SK-N-SH (cell line): ENCODE measurements around the gene DGKI. TPM values are rescaled to one million over a fixed set of nuclear protein-coding genes. Genes with fewer than 3 reads are reported as not detected.

Source experiments
- CTCF ChIA-PET: fragments of 300-600, 350-600 bp; formaldehyde crosslinking; extraction: SDS; loops from one replicate; lab custom pipeline; 2021; lab: Yijun Ruan, JAX
- POLR2A ChIA-PET: fragments of 350-600 bp; sonication (Branson Sonifier 250); formaldehyde crosslinking; extraction: SDS; loops from one replicate; lab custom pipeline; 2020; ENCODE audit warnings: antibody characterized with exemption, inconsistent platforms; lab: Yijun Ruan, JAX
- DNase-seq: peaks from one replicate; pipeline ENCODE4 v3.0.0; 2012
- H2AFZ ChIP-seq: fragments of 200-600 bp; sonication (generic); 2 replicates; pipeline ENCODE4 v1.8.1; 2016; ENCODE audit warnings: antibody characterized with exemption, mild to moderate bottlenecking, low read depth
- H3F3A ChIP-seq: fragments of 200-600 bp; sonication (generic); replicated peaks from 2 replicates; pipeline ENCODE3; 2016; ENCODE audit warnings: antibody characterized with exemption, mild to moderate bottlenecking; ENCODE audit not compliant: insufficient read depth
- H3K27ac ChIP-seq, 2 experiments: fragments of 200-500 bp in 1 of 2; fragments of 200-600 bp in 1 of 2; sonication (Bioruptor generic) in 1 of 2; sonication (generic), shearing (Covaris generic) in 1 of 2; 2 replicates each; pipeline versions ENCODE4 v1.5.1 to v1.6.1; 2014 to 2016; ENCODE audit warnings: low read depth in 2 of 2, inconsistent platforms in 1 of 2, low read length in 1 of 2, mild to moderate bottlenecking in 1 of 2, mixed read lengths in 1 of 2
- H3K27me3 ChIP-seq: fragments of 200-600 bp; sonication (generic), shearing (Covaris generic); 2 replicates; pipeline ENCODE4 v1.6.1; 2016; ENCODE audit warnings: mixed run types; ENCODE audit not compliant: insufficient read depth
- H3K36me3 ChIP-seq, 2 experiments: fragments of 200-500 bp in 1 of 2; fragments of 200-600 bp in 1 of 2; sonication (Bioruptor generic) in 1 of 2; sonication (generic) in 1 of 2; replicated peaks in 1 of 2; 2 replicates each; pipeline versions ENCODE3 to v1.5.1; 2014 to 2016; ENCODE audit warnings: low read length in 1 of 2, mild to moderate bottlenecking in 1 of 2; ENCODE audit not compliant: insufficient read depth in 2 of 2, control insufficient read depth in 1 of 2
- H3K4me1 ChIP-seq, 2 experiments: fragments of 200-500 bp in 1 of 2; fragments of 200-600 bp in 1 of 2; sonication (Bioruptor generic) in 1 of 2; sonication (generic), shearing (Covaris generic) in 1 of 2; 2 replicates each; pipeline versions ENCODE4 v1.5.1 to v1.6.1; 2014 to 2016; ENCODE audit warnings: low read depth in 1 of 2, low read length in 1 of 2, mixed run types in 1 of 2; ENCODE audit not compliant: insufficient read depth in 2 of 2, control insufficient read depth in 1 of 2
- H3K4me2 ChIP-seq: fragments of 200-600 bp; sonication (generic), shearing (Covaris generic); 2 replicates; pipeline ENCODE4 v1.6.1; 2017; ENCODE audit warnings: mixed run types
- H3K4me3 ChIP-seq, 2 experiments: fragments of 200-500 bp in 1 of 2; fragments of 200-600 bp in 1 of 2; sonication (Bioruptor generic) in 1 of 2; sonication (generic), shearing (Covaris generic) in 1 of 2; 2 replicates each; pipeline versions ENCODE4 v1.5.1 to v1.8.1; 2014 to 2016; ENCODE audit warnings: low read depth in 2 of 2, inconsistent platforms in 1 of 2, low read length in 1 of 2, mild to moderate bottlenecking in 1 of 2, mixed read lengths in 1 of 2, moderate library complexity in 1 of 2
- H3K79me2 ChIP-seq: fragments of 200-600 bp; sonication (generic); 2 replicates; pipeline ENCODE4 v1.8.1; 2017; ENCODE audit warnings: mild to moderate bottlenecking; ENCODE audit not compliant: insufficient read depth
- H3K9ac ChIP-seq: fragments of 200-600 bp; sonication (generic); 2 replicates; pipeline ENCODE4 v1.6.1; 2017; ENCODE audit warnings: mixed run types
- H3K9me2 ChIP-seq: fragments of 200-600 bp; sonication (generic); 2 replicates; pipeline ENCODE4 v1.6.1; 2017; ENCODE audit warnings: mixed run types
- H3K9me3 ChIP-seq: fragments of 200-600 bp; sonication (generic); 2 replicates; pipeline ENCODE4 v1.6.1; 2017; ENCODE audit warnings: mixed run types, mild to moderate bottlenecking, moderate library complexity
- H4K20me1 ChIP-seq: fragments of 200-600 bp; sonication (generic); 2 replicates; pipeline ENCODE4 v1.6.1; 2017; ENCODE audit warnings: mild to moderate bottlenecking, mixed run types; ENCODE audit not compliant: insufficient read depth
- CHD2 ChIP-seq: fragments of 150-350 bp; IDR thresholded peaks from 2 replicates; pipeline ENCODE4 v1.6.1; 2018; ENCODE audit warnings: low read length; ENCODE audit not compliant: partially characterized antibody
- EP300 ChIP-seq, 2 experiments: IDR thresholded peaks; 2 replicates each; pipeline versions ENCODE4 v1.4.0 to v1.6.1; 2012; ENCODE audit warnings: borderline replicate concordance in 1 of 2, low read depth in 1 of 2, low read length in 1 of 2
- EZH2phosphoT487 ChIP-seq: fragments of 200-600 bp; sonication (generic); IDR thresholded peaks from 2 replicates; pipeline ENCODE4 v1.6.1; 2017; ENCODE audit warnings: low read depth, mixed run types, mild to moderate bottlenecking, antibody characterized with exemption, moderate library complexity, borderline replicate concordance
- FOXJ3 ChIP-seq: sonication (generic); formaldehyde crosslinking; IDR thresholded peaks from 2 replicates; pipeline ENCODE4 v1.5.1; 2020; ENCODE audit warnings: mild to moderate bottlenecking, missing genetic modification reagents
- GABPA ChIP-seq: IDR thresholded peaks from 2 replicates; pipeline ENCODE4 v1.4.0; 2012; ENCODE audit warnings: low read depth, mild to moderate bottlenecking
- GATA2 ChIP-seq: sonication (generic); formaldehyde crosslinking; IDR thresholded peaks from 2 replicates; pipeline ENCODE4 v1.5.0; 2020; ENCODE audit warnings: mild to moderate bottlenecking, missing genetic modification reagents
- JUND ChIP-seq: IDR thresholded peaks from 2 replicates; pipeline ENCODE4 v1.4.0; 2012
- MXI1 ChIP-seq: IDR thresholded peaks from 2 replicates; pipeline ENCODE4 v1.6.1; 2012; ENCODE audit warnings: mild to moderate bottlenecking, low read depth, low read length, improper control_type of control experiment
- NFIC ChIP-seq: IDR thresholded peaks from 2 replicates; pipeline ENCODE4 v1.4.0; 2012; ENCODE audit warnings: borderline replicate concordance
- NRF1 ChIP-seq: IDR thresholded peaks from 2 replicates; pipeline ENCODE4 v1.6.1; 2012; ENCODE audit warnings: low read depth, mild to moderate bottlenecking, low read length
- RAD21 ChIP-seq: IDR thresholded peaks from 2 replicates; pipeline ENCODE4 v1.6.1; 2012; ENCODE audit warnings: mild to moderate bottlenecking, low read length
- RCOR1 ChIP-seq: fragments of 150-350 bp; IDR thresholded peaks from 2 replicates; pipeline ENCODE4 v1.6.1; 2017; ENCODE audit warnings: antibody characterized with exemption, low read length
- RFX5 ChIP-seq: IDR thresholded peaks from 2 replicates; pipeline ENCODE4 v1.6.1; 2012; ENCODE audit warnings: mild to moderate bottlenecking, improper control_type of control experiment, low read length
- RXRA ChIP-seq: IDR thresholded peaks from 2 replicates; pipeline ENCODE4 v1.4.0; 2012; ENCODE audit warnings: low read depth, mild to moderate bottlenecking, borderline replicate concordance
- SIN3A ChIP-seq: IDR thresholded peaks from 2 replicates; pipeline ENCODE4 v1.6.1; 2012; ENCODE audit warnings: low read depth, mild to moderate bottlenecking, low read length, moderate library complexity, borderline replicate concordance
- SMC3 ChIP-seq: IDR thresholded peaks from 2 replicates; pipeline ENCODE4 v1.6.1; 2012; ENCODE audit warnings: low read depth, low read length, improper control_type of control experiment
- TAF1 ChIP-seq: IDR thresholded peaks from 2 replicates; pipeline ENCODE4 v1.6.1; 2012; ENCODE audit warnings: low read depth, mild to moderate bottlenecking, low read length, moderate library complexity, borderline replicate concordance
- TCF12 ChIP-seq: IDR thresholded peaks from 2 replicates; pipeline ENCODE4 v1.4.0; 2012
- TEAD4 ChIP-seq: IDR thresholded peaks from 2 replicates; pipeline ENCODE4 v1.4.0; 2012; ENCODE audit warnings: mild to moderate bottlenecking, borderline replicate concordance; ENCODE audit not compliant: insufficient read depth
- YY1 ChIP-seq: IDR thresholded peaks from 2 replicates; pipeline ENCODE4 v1.4.0; 2012; ENCODE audit warnings: low read depth, mild to moderate bottlenecking
- WGBS: methylation state at CpG from one replicate; pipeline ENCODE4 v1.1.6; 2017; ENCODE audit warnings: low lambda C conversion rate; 5-methylcytosine and 5-hydroxymethylcytosine counted together
- polyA plus RNA-seq, 3 experiments: library from polyadenylated mRNA; depleted of rRNA; stranded (reverse); fragments of >200 nt; gene quantifications; 2 replicates each; pipeline ENCODE4 v1.2.3, GENCODE V29; 2012
- TF ChIP-seq, protein P1 (sequence below): IDR thresholded peaks from 2 replicates; pipeline ENCODE4; 2012
- TF ChIP-seq, protein P2 (sequence below): fragments of 150-350 bp; IDR thresholded peaks from 2 replicates; pipeline ENCODE4 v1.6.1; 2016; ENCODE audit warnings: mild to moderate bottlenecking, low read depth, low read length

Gene DGKI
- polyA plus RNA-seq, 1 of the 3 experiments (the other 2 are of a cell fraction): 1.3 TPM

DNA sequence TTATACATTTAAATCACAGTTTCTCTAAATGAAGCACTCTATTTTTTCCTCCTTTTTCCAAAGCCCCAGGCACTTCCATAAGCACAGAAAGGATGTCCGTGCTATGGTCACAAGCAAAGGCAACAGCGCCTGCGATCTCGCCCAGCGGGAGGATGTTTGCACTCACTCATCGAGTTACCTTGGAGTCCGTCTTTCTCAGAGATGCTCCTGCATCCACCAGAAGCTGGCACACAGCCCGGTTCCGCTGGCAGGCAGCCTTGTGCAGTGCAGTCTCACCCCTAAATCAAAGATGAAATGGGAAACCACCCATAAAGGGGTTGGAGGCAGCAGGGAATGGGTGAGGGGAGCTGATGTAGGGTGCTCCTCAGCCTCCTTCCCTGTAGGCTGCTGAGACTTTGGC is 451.4 kb downstream of the DGKI start:
- Histone ChIP-seq H3K9me2 (no peaks in the 10 kb centered on the region), H3K27ac (no peak overlapping the region), H2AFZ (no peak overlapping the region), H3K9me3 (no peaks in the 10 kb centered on the region), H3K36me3 (peaks cover 3 to 5% of the 10 kb centered on the region in 2 experiments), H3K4me3 (no peak overlapping the region), H4K20me1 (no peaks in the 10 kb centered on the region), H3K79me2 (no peaks in the 10 kb centered on the region), H3K4me1 (peaks cover 0 to 7% of the 10 kb centered on the region in 2 experiments; a peak in 1 of 4 replicates), H3F3A (no peaks in the 10 kb centered on the region), H3K4me2 (no peak overlapping the region), H3K27me3 (no peaks in the 10 kb centered on the region), H3K9ac (no peak overlapping the region)
- no peak for DNase-seq
- CTCF ChIA-PET: interaction anchor here (1.9 kb wide), 1 partner anchor 226 kb away, joined by 5 read pairs; no protein-coding TSS in a partner anchor
- peak; percentile 15; the same call in 1 of the 2 replicates for TF ChIP-seq NFIC
- TF ChIP-seq JUND: no peak
- POLR2A ChIA-PET: no interaction called here
- 76% methylated on average over 9 of the region's 9 CpGs for WGBS

DNA sequence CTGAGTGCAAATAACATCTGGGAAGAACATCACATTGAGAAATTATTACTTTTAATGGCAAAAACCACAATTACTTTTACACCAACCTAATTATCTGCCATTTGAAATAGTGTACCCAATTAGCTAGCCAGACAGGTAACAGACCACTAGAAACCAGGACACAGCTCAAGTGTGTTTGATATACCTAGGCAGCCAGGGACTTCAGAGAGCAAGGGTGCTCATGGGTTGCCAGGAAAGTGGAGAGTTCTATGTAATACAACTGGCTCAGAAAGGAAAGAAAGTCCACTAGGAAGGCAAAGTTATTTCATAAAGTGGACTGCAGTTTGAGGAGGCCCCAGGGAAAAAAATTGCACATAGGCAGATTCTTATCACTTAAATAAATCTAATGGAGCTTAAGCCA is 453.2 kb downstream of the DGKI start:
- no peaks in the 10 kb centered on the region for H3K9me3 ChIP-seq
- H3K4me3 ChIP-seq: no peak overlapping the region
- H3K9me2 ChIP-seq: no peaks in the 10 kb centered on the region
- H3K4me1 ChIP-seq: peaks cover 0 to 7% of the 10 kb centered on the region in 2 experiments; a peak in 1 of 4 replicates
- no peaks in the 10 kb centered on the region for H3F3A ChIP-seq
- TF ChIP-seq TCF12: no peak
- TF ChIP-seq CHD2: no peak
- TF ChIP-seq RAD21: no peak
- no peaks in the 10 kb centered on the region for H3K79me2 ChIP-seq
- peaks cover 3 to 8% of the 10 kb centered on the region in 2 experiments for H3K36me3 ChIP-seq
- no peak overlapping the region for H3K4me2 ChIP-seq
- no peak overlapping the region for H2AFZ ChIP-seq
- H3K27ac ChIP-seq: no peak overlapping the region
- POLR2A ChIA-PET: no interaction called here
- no peak overlapping the region for H3K9ac ChIP-seq
- no peaks in the 10 kb centered on the region for H3K27me3 ChIP-seq
- no peaks in the 10 kb centered on the region for H4K20me1 ChIP-seq
- CTCF ChIA-PET: interaction anchor here (1.9 kb wide), 1 partner anchor 224 kb away, joined by 5 read pairs; no protein-coding TSS in a partner anchor
- no peak for DNase-seq

GRCh38 chr7:137390076-137390475 is 456.7 kb downstream of the DGKI start:
- H3K79me2 ChIP-seq: no peaks in the 10 kb centered on the region
- no peaks in the 10 kb centered on the region for H3F3A ChIP-seq
- no peak for DNase-seq
- H3K4me3 ChIP-seq: no peak overlapping the region
- H4K20me1 ChIP-seq: no peaks in the 10 kb centered on the region
- H3K27me3 ChIP-seq: no peaks in the 10 kb centered on the region
- no peak overlapping the region for H3K27ac ChIP-seq
- no peak overlapping the region for H2AFZ ChIP-seq
- peaks cover 0 to 5% of the 10 kb centered on the region in 2 experiments for H3K36me3 ChIP-seq
- peaks cover 0 to 2% of the 10 kb centered on the region in 2 experiments; a peak in 1 of 4 replicates for H3K4me1 ChIP-seq
- no peak overlapping the region for H3K9ac ChIP-seq
- TF ChIP-seq RXRA (no peak), GATA2 (CRISPR knock-in tag) (no peak), RFX5 (no peak), GABPA (no peak), SIN3A (no peak), MXI1 (no peak), TEAD4 (no peak), EZH2phosphoT487 (no peak), EP300 (IDR thresholded peaks at IDR 0.05; ENCODE audit: borderline replicate concordance in 1 of 2, low read depth in 1 of 2, low read length in 1 of 2) (no peak), CHD2 (no peak), SMC3 (no peak), YY1 (no peak), RCOR1 (no peak), NRF1 (no peak), TAF1 (no peak), FOXJ3 (CRISPR knock-in tag) (no peak), RAD21 (no peak), NFIC (no peak)
- TF ChIP-seq, protein P1, sequence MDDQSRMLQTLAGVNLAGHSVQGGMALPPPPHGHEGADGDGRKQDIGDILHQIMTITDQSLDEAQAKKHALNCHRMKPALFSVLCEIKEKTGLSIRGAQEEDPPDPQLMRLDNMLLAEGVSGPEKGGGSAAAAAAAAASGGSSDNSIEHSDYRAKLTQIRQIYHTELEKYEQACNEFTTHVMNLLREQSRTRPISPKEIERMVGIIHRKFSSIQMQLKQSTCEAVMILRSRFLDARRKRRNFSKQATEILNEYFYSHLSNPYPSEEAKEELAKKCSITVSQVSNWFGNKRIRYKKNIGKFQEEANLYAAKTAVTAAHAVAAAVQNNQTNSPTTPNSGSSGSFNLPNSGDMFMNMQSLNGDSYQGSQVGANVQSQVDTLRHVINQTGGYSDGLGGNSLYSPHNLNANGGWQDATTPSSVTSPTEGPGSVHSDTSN: no peak
- TF ChIP-seq, protein P2, sequence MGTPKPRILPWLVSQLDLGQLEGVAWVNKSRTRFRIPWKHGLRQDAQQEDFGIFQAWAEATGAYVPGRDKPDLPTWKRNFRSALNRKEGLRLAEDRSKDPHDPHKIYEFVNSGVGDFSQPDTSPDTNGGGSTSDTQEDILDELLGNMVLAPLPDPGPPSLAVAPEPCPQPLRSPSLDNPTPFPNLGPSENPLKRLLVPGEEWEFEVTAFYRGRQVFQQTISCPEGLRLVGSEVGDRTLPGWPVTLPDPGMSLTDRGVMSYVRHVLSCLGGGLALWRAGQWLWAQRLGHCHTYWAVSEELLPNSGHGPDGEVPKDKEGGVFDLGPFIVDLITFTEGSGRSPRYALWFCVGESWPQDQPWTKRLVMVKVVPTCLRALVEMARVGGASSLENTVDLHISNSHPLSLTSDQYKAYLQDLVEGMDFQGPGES: no peak
- ChIA-PET POLR2A (no interaction called here), CTCF (interaction anchor here (1.0 to 1.4 kb wide), 2 partner anchors 15 to 16 kb away, joined by 3 to 4 read pairs; no protein-coding TSS in a partner anchor)
- 67% methylated on average over 1 of the region's 1 CpG for WGBS
- no peak overlapping the region for H3K4me2 ChIP-seq
- no peaks in the 10 kb centered on the region for H3K9me2 ChIP-seq
- H3K9me3 ChIP-seq: no peaks in the 10 kb centered on the region
